ENCODE results near the gene CHD2.

Gene CHD2

GRCh38 chr15:92930776-92931175, 30.7 kb downstream of the CHD2 start:
- DNase-seq (ENCODE audit: low read depth): no peak

DNA sequence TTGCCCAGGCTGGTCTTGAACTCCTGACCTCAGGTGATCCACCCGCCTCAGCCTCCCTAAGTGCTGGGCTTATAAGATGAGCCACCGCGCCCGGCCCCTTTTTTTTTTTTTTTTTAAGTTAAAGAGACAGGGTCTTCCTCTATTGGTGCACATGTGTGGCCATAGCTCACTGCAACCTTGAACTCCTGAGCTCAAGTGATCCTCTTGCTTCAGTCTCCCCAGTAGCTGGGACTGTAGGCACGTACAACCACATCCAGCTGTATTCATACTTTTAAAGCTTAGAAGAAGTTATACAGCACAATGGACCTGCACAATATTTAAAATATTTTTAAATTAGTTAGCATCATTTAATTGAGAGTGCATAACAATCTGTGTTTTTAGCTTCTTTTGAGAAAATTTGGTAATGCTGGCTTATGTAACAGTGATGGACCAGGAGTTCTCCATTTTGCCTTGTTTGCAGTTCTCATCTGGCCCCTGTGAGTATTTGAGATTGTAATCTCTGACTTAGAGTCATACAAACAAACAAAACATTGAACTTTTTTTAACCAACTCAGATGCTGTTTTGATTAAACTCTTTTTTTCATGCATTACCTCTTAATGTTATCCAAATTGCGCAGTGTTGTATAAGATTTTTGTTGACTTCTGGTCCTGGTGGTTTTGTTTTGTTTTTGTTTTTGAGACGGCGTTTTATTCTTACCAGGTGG, 33.0 kb downstream of the CHD2 start:
- DNase-seq (ENCODE audit: low read depth): no peak

GRCh38 chr15:92933831-92934230, 33.7 kb downstream of the CHD2 start:
- no peak for DNase-seq (ENCODE audit: low read depth)

GRCh38 chr15:92934716-92935115, 34.6 kb downstream of the CHD2 start:
- no peak for DNase-seq (ENCODE audit: low read depth)

GRCh38 chr15:92936138-92936537, 36.0 kb downstream of the CHD2 start:
- no peak for DNase-seq (ENCODE audit: low read depth)

GRCh38 chr15:92936693-92937092, 36.6 kb downstream of the CHD2 start:
- DNase-seq (ENCODE audit: low read depth): no peak

DNA sequence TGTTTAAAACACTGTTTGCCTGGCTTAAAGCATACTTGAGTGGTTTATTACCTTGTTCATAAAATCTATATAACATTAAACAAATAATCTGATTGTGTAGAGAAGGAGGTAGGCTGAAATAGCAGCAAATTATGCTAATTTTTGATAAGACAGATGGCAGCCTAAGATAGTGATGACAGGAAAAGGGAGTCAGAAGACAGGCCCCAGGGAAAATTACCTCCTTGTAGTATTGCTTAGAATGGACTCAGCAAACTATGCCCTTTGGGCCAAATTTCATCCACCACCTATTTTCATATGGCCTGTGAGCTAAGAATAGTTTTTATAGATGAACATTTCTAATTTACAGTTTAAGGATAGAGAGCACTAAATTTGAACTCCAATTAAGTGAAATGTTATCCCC, 37.8 kb downstream of the CHD2 start:
- DNase-seq (ENCODE audit: low read depth): no peak

GRCh38 chr15:92938387-92938786, 38.3 kb downstream of the CHD2 start:
- no peak for DNase-seq (ENCODE audit: low read depth)

- no peak for DNase-seq (ENCODE audit: low read depth)
Measured at GRCh38 chr15:92941668-92942067, 41.5 kb downstream of the CHD2 start.

DNA sequence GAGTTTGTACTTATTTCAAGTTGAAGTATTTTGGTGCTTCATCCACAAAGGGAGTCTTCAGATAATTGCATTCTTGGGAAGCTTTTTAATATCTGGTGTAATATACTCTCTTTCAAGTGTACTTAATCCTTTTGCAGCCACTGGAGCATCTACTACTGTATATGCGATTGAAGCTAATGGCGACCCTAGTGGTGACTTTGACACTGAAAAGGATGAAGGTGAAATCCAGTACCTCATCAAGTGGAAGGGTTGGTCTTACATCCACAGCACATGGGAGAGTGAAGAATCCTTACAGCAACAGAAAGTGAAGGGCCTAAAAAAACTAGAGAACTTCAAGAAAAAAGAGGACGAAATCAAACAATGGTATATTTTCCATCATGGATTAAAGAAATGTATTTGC, 42.6 kb downstream of the CHD2 start:
- no peak for DNase-seq (ENCODE audit: low read depth)

GRCh38 chr15:92943581-92943980, 43.5 kb downstream of the CHD2 start:
- no peak for DNase-seq (ENCODE audit: low read depth)

GRCh38 chr15:92944946-92945521, 44.9 kb downstream of the CHD2 start:
- no peak for DNase-seq (ENCODE audit: low read depth)

GRCh38 chr15:92947071-92947730, 47.1 kb downstream of the CHD2 start:
- DNase-seq (ENCODE audit: low read depth): no peak

GRCh38 chr15:92949604-92950249, 49.6 kb downstream of the CHD2 start:
- no peak for DNase-seq (ENCODE audit: low read depth)

DNA sequence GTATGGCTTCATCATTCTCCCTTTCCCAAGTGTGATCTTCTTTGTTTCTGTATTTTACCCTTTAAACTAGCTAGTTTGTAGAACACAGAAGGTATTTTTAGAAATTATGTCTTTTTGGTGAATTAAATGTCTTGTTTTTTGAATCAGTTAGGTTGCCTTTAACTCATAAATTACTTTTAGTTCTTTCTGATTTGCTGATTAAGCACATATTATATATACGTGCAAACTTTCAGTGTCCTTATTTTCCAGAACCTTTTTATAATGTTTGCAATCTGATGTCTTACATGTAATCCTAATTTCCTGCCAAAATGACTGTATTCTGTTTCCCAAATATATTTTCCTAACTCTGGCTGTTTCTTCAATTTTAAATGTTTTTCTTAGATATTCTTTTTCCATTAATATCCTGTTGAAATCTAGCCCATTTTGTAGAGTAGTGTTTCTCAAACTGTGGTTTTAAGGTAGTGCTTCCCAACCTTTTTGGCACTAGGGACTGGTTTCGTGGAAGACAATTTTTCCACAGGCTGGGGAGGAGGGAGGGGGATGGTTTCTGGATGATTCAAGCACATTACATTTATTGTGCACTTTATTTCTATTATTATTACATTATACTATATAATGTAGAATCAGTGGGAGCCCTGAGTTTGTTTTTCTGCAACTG, 51.8 kb downstream of the CHD2 start:
- DNase-seq (ENCODE audit: low read depth): no peak

DNA sequence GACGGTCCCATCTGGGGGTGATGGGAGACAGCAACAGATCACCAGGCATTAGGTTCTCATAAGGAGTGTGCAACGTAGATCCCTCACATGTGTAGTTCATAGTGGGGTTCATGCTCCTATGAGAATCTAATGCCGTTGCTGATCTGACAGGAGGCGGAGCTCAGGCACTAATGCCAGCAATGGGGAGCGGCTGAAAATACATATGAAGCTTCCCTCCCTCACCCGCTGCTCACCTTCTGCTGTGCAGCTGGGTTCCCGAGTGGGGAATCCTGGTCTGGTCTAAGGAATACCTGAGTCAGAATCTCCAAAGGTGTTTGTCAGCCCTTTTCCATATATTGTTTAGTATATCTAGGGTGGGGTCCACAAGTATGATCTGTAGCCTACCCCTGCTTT, 52.3 kb downstream of the CHD2 start:
- no peak for DNase-seq (ENCODE audit: low read depth)

DNA sequence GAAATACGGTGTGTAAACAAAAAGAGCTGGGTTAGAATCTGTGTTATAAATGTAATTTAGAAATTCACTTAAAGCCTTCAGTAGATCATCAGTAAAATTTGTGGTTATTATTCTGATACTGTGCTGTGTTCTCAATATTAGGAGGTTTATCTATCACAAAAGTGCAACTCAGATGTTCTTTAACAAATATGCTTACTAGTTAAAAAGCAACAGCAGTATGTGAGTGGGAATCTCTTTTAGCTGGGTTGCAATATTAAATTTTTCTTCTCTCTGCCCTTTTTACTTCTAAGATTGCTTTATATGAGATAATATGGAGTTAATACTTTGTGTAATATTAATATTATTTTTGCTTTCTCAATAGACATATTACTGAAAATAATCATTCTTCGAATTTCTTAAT, 53.4 kb downstream of the CHD2 start:
- DNase-seq (ENCODE audit: low read depth): no peak

DNA sequence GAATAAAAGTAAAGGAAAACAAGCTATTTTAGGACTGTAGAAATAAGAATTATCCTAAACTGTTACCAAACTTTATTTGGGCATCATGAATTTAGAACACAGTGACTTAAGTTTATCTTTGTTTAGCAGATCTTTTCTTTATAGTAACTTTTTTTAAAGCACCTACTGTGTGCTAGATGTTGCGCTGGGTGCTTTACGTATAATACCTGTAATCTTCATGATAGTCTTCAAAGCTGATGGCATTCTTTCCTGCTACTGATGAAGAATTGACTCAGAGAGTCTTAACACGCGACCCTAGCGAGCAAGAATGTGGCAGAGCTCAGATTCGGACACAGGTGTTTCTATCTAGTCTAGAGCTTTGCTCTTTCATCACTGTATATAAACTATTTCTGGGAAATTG, 53.9 kb downstream of the CHD2 start:
- no peak for DNase-seq (ENCODE audit: low read depth)

- no peak for DNase-seq (ENCODE audit: low read depth)
Measured at GRCh38 chr15:92954578-92954977, 54.5 kb downstream of the CHD2 start.

GRCh38 chr15:92955706-92956105, 55.6 kb downstream of the CHD2 start:
- no peak for DNase-seq (ENCODE audit: low read depth)

DNA sequence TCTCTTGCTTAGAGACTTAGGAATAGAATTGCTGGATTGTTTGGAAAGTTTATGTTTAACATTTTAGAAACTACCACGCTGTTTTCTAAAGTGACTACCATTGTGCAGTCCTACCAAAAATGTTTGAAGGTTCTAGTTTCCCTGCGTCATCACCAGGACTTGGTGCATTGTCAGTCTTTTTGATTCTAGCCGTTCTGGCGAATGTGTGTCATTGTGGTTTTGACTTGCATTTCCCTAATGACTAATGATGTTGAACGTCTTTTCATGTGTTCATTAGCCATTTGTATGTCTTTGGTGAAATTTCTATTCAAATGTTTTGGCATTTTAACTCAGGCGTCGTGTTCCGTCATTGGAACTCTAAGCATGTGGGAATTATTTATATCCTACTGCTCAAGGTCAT, 58.0 kb downstream of the CHD2 start:
- peak; percentile 35 for DNase-seq (ENCODE audit: low read depth)

- no peak for DNase-seq (ENCODE audit: low read depth)
Measured at GRCh38 chr15:92959219-92959618, 59.1 kb downstream of the CHD2 start.
